GM18519 (cell line): ENCODE measurements around the gene NFATC1.

Experiments used
- ATAC-seq: cut with Tn5 transposase; IDR thresholded peaks from one replicate; pipeline ENCODE4 v1.9.1; 2021; ENCODE audit warnings: mild to moderate bottlenecking, moderate library complexity; ENCODE audit not compliant: unreplicated experiment, low FRiP score

NFATC1 gene

GRCh38 chr18:79420033-79420745 is 24.5 kb downstream of the NFATC1 start:
- ATAC-seq, result no peak

GRCh38 chr18:79421275-79421857 is 25.6 kb downstream of the NFATC1 start:
- ATAC-seq, result no peak

- ATAC-seq, result peak; percentile 68
Observed at GRCh38 chr18:79422022-79422782, 26.5 kb downstream of the NFATC1 start.

GRCh38 chr18:79422783-79423165 is 27.0 kb downstream of the NFATC1 start:
- ATAC-seq, result no peak

DNA sequence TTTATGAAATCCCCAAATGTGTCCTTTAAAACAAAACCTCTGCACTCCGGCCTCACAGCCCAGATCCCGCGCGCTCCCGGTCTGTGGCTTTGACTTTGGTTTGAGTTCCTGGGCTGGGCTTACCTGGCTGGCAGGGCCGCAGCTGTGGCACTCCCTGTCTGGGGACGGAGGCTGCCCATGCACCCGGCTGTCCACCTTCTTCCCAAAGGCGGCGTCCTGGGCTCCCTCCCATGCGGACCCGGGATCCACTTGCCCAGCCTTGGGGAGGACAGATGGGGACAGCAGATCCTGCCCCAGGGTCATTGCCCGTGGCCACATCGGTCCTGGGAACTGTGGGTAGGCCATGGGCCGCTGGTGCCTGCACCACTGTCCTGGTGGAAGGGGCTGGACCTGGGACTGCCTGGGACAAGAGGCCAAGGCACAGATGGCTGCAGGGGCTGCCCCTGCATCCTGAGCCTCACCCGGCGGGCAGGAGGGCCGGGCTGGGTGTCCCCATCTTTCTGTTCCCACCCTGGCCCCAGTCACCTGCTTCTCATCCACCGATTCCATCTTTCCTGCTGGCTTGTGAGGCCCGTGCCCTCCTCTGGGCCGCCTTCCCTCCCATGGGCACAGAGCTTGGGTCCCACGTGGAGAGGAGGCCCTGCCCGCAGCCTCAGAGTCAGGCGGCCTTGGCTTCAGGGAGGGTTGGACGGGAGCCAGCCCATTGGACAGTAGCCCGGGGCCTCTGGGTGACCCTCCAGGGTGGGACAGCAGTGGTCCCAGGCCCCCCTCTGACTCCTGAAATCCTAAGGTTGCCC is 27.7 kb downstream of the NFATC1 start:
- ATAC-seq, result no peak

GRCh38 chr18:79424008-79424565 is 28.4 kb downstream of the NFATC1 start:
- no peak for ATAC-seq

DNA sequence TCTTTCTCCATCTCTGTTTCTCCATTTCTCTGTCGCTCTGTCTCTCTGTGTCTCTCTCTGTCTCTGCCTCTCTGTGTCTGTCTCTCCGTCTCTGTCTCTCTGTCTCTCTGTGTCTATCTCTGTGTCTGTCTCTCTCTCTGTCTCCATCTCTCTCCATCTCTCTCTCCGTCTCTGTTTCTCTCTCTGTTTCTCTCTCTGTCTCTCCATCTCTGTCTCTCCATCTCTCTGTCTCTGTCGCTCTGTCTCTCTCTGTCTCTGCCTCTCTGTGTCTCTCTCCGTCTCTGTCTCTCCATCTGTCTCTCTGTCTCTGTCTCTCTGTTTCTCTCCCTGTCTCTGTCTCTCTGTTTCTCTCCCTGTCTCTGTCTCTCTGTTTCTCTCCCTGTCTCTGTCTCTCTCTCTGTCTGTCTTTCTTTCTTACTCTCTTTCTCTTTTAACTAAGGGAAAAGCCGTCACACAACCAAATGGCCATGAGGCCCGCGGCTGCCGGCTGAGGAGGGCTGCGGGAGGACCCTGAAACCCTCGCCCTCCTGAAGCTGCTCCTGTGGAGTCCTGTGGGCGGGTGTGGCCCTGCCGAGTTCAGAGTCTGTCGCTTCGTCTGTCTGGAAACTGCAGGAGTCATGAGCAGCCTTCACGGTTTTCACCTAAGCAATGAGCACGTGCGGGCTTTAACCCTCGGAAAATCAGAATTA is 29.3 kb downstream of the NFATC1 start:
- no peak for ATAC-seq

DNA sequence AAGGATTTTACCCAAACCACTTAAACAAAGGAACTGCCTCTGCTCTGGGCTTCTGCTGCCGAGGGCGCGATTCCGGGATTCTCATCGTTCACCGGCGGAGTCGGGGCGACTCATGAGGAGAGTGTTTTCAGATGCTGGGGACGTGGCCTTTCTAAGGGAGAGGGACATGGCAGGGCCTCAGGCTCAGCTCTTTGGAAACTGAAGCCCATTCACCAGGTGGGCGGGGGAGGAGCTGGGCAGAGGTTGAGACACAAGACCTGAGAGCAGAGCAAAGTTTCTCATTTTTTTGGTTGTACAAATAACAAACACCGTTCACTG is 29.8 kb downstream of the NFATC1 start:
- ATAC-seq, result no peak

DNA sequence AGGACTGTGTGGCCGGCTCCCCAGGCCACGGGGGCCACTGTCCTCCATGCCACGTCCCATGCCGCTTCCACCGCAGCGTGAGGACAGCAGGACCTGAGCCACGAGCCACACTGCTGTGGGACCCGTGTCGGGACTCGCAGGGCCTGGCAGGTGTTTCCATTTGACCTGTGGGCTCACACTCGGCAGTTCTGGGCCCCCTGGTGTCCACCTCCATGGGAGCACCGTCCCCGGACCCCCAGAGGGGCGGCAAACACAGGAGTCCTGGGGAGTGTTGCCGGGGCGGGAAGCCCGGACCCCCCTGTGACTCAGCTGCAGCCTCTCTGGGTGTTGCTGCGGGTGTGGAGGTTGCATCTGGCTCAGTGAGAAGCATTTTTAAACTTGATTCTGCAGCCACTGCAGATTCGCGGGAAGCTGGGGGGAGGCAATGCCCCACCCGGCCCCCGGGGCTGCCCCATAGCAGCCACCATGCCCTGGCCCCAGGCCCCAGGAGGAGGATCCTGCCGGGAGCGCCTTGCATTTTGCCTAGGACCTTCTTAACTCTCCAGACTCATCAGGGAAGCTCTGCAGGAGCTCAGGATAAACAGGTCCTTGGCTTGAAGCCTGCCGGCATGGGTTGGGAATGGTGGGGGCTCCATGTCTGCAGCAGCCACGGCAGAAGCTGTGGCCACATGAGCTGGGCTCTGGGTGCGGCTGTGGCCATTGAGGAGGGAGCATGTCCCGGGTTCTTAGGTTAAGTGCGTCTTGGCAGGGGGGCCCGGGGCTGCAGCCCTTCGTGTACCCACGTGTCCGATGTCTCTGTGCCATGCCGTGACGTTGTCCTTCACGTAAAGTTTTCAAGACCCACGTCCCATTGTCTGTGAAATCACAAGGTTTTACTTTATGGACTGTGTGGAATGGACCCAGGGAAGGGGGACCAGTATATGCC is 30.9 kb downstream of the NFATC1 start:
- no peak for ATAC-seq

GRCh38 chr18:79427368-79428225 is 31.9 kb downstream of the NFATC1 start:
- no peak for ATAC-seq

GRCh38 chr18:79428287-79428686 is 32.6 kb downstream of the NFATC1 start:
- no peak for ATAC-seq

GRCh38 chr18:79429381-79429780 is 33.7 kb downstream of the NFATC1 start:
- no peak for ATAC-seq

DNA sequence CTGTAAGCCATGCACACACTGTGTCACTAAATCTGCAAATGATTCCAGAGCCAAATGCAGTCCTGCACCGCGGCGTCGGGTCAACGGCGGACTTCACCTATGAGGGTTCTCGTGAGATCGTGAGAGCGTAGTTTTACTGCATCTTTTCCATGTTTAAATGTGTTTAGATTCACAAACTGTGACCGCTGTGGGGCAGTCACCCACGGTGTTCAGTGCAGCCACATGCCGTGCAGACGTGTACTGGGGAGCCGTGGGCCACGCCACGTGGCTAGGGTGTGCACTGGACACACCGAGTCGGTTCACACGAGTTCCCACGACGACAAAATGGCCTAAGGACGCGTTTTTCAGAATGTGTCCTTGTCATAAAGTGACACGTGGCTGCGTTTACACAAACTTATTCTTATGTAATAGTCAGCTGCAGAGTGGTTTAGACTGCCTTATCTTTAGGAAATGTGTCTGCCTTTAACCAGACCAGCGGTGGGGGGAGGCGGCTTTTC is 34.1 kb downstream of the NFATC1 start:
- no peak for ATAC-seq

DNA sequence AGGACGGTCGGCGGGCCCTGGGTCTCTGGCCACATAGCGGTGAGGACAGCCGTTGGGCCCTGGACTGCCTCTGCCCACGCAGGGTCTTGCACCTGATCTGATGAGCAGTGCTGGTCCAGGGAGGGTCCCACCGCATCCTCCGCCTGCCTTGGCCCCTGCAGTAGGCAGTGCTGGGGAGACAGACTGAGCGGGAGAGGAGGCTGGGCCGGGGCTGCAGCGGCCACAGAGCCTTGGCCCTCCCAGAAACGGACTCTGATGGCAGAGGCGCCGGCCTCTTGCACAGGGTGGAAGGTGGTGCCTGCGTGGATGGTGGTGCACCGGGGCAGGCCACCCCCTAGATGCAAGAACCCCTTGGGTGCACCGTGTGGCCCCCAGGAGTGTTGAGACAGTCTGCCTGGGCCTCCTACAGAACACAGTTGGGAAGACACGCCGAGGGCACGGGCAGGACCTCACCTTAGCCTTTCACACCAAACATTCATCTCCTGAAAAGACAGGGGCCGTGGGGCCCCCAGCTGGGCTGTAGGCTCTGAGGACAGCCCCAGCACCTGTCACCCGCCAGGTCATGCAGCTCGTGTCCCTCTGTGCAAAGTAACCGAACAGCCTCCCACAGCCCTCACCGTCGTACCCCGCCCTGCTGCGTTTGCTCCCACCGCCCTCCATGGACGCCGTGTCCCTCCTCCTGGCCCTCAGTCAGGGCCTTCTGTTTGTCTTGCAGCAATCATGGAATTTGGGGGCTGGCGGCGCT is 36.8 kb downstream of the NFATC1 start:
- ATAC-seq, result no peak

GRCh38 chr18:79433431-79433830 is 37.7 kb downstream of the NFATC1 start:
- no peak for ATAC-seq

GRCh38 chr18:79434607-79435401 is 39.1 kb downstream of the NFATC1 start:
- ATAC-seq, result no peak
